Nephron (organoid): ENCODE measurements around the gene METTL25B.

Source experiments
- H3K27ac Mint-ChIP-seq, 3 experiments: 2 replicates each; pipeline ENCODE4 v1.8.0; 2020; ENCODE audit warnings: mixed read lengths in 3 of 3, mild to moderate bottlenecking in 2 of 3, moderate library complexity in 1 of 3
- H3K27me3 Mint-ChIP-seq: 2 replicates; pipeline ENCODE4 v1.8.0; 2021; ENCODE audit warnings: low read depth, mild to moderate bottlenecking, moderate library complexity, mixed read lengths
- H3K36me3 Mint-ChIP-seq: 2 replicates; pipeline ENCODE4 v1.8.0; 2020; ENCODE audit warnings: low read depth, mixed read lengths
- H3K4me1 Mint-ChIP-seq: 2 replicates; pipeline ENCODE4 v1.8.0; 2020; ENCODE audit warnings: mixed read lengths
- H3K4me3 Mint-ChIP-seq, 3 experiments: 2 replicates each; pipeline ENCODE4 v1.8.0; 2020; ENCODE audit warnings: mild to moderate bottlenecking in 3 of 3, mixed read lengths in 3 of 3, moderate library complexity in 2 of 3
- H3K9me3 Mint-ChIP-seq: 2 replicates; pipeline ENCODE4 v1.8.0; 2020; ENCODE audit warnings: mixed read lengths
- CTCF ChIP-seq, 3 experiments: fragments of 200-600 bp; sonication (generic); IDR thresholded peaks; one replicate each; pipeline ENCODE4 v1.5.0; 2021; ENCODE audit warnings: antibody characterized with exemption in 3 of 3; ENCODE audit not compliant: unreplicated experiment in 3 of 3

METTL25B gene

GRCh38 chr1:156692441-156692924 lies 35.8 kb upstream of the METTL25B start:
- H3K36me3 Mint-ChIP-seq: peaks cover 11% of the 10 kb centered on the region
- H3K27ac Mint-ChIP-seq: peak overlapping the region; percentile 85 to 95 (median 86)
- peaks cover 65% of the 10 kb centered on the region for H3K4me1 Mint-ChIP-seq
- peaks cover 6% of the 10 kb centered on the region for H3K27me3 Mint-ChIP-seq
- no peak for TF ChIP-seq CTCF (IDR thresholded peaks at IDR 0.05; ENCODE audit: unreplicated experiment in 3 of 3)
- peak overlapping the region; percentile 64 to 84 (median 65) for H3K4me3 Mint-ChIP-seq
- H3K9me3 Mint-ChIP-seq: no peaks in the 10 kb centered on the region

GRCh38 chr1:156692925-156693847 lies 35.1 kb upstream of the METTL25B start:
- TF ChIP-seq CTCF (IDR thresholded peaks at IDR 0.05; ENCODE audit: unreplicated experiment in 3 of 3): no peak
- Mint-ChIP-seq H3K27me3 (peaks cover 6% of the 10 kb centered on the region), H3K36me3 (peaks cover 17% of the 10 kb centered on the region), H3K27ac (peak overlapping the region; percentile 85 to 95 (median 86)), H3K4me3 (peak overlapping the region; percentile 64 to 84 (median 70)), H3K4me1 (peaks cover 70% of the 10 kb centered on the region), H3K9me3 (no peaks in the 10 kb centered on the region)

- Mint-ChIP-seq H3K27ac (peak overlapping the region; percentile 85 to 95 (median 86)), H3K36me3 (peaks cover 25% of the 10 kb centered on the region), H3K4me1 (peaks cover 71% of the 10 kb centered on the region), H3K27me3 (peaks cover under 1% of the 10 kb centered on the region), H3K9me3 (no peaks in the 10 kb centered on the region), H3K4me3 (peak overlapping the region; percentile 49 to 84 (median 64))
- TF ChIP-seq CTCF (IDR thresholded peaks at IDR 0.05; ENCODE audit: unreplicated experiment in 3 of 3): no peak
These were observed 34.2 kb upstream of the METTL25B start for GRCh38 chr1:156693848-156694689.

- Mint-ChIP-seq H3K4me1 (peaks cover 69% of the 10 kb centered on the region), H3K27me3 (no peaks in the 10 kb centered on the region), H3K4me3 (peak overlapping the region in 1 of 3 experiments; percentile 40), H3K27ac (peak overlapping the region; percentile 85 to 95 (median 86)), H3K36me3 (peaks cover 31% of the 10 kb centered on the region), H3K9me3 (no peaks in the 10 kb centered on the region)
- no peak for TF ChIP-seq CTCF (IDR thresholded peaks at IDR 0.05; ENCODE audit: unreplicated experiment in 3 of 3)
These were observed 33.6 kb upstream of the METTL25B start for GRCh38 chr1:156694690-156694962.

- Mint-ChIP-seq H3K9me3 (no peaks in the 10 kb centered on the region), H3K4me1 (peaks cover 60% of the 10 kb centered on the region), H3K27me3 (no peaks in the 10 kb centered on the region), H3K36me3 (peaks cover 47% of the 10 kb centered on the region), H3K27ac (peak overlapping the region; percentile 79 to 91 (median 80)), H3K4me3 (peak overlapping the region in 2 of 3 experiments; percentile 38 to 40)
- no peak for TF ChIP-seq CTCF (IDR thresholded peaks at IDR 0.05; ENCODE audit: unreplicated experiment in 3 of 3)
These were observed 31.5 kb upstream of the METTL25B start for GRCh38 chr1:156696755-156697154.
